ENCODE measurements around the gene CDC34. TPM values are rescaled to one million over a fixed set of nuclear protein-coding genes. Genes with fewer than 3 reads are reported as not detected.

The CDC34 gene
- total and polyA plus RNA-seq, 9 of the 15 experiments (the other 6 are each of a cell fraction or from before 2014, with no cell fraction given) = 0.80 to 203 (median 65.5) TPM

DNA sequence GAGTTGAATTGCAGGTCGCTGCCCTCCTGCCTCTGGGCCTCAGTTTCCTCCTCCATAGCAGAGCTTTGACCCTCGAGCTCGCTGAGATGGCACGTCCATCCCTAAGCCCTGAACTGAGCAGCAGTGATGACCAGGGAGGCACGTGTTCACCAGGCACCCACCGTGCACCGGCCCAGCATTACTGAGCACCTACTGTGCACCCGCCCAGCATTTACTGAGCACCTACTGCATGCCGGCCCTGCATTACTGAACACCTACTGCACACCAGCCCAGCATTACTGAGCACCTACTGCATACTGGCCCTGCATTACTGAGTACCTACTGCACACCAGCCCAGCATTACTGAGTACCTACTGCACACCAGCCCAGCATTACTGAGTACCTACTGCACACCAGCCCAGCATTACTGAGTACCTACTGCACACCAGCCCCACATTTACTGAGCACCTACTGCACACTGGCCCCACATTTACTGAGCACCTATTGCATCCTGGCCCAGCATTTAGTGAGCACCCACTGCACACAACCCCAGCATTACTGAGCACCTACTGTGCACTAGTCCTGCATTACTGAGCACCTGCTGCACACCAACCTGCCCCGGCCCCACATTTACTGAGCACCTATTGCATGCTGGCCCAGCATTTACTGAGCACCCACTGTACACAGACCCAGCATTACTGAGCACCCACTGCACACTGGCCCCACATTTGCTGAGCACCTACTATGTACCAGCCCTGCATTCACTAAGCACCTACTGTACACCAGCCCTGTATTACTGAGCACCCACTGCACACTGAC, 18.0 kb upstream of the CDC34 start (continued):
- TF ChIP-seq ETS2 (tag; IDR thresholded peaks at IDR 0.05; ENCODE audit: borderline replicate concordance, poor library complexity, severe bottlenecking) (no peak), ZNF778 (CRISPR knock-in tag; IDR thresholded peaks at IDR 0.05) (no peak), HDGF (IDR thresholded peaks at IDR 0.05) (no peak), RCOR1 (IDR thresholded peaks at IDR 0.05; ENCODE audit: borderline replicate concordance in 1 of 2, low read depth in 2 of 2, low read length in 2 of 2) (peak in 1 of 2 experiments; percentile 67; a peak in 1 of 4 replicates), THRA (IDR thresholded peaks at IDR 0.05) (no peak), ZKSCAN1 (IDR thresholded peaks at IDR 0.05; ENCODE audit: low read depth, low read length) (peak; percentile 73), EHMT2 (IDR thresholded peaks at IDR 0.05) (no peak), NR4A1 (CRISPR knock-in tag; IDR thresholded peaks at IDR 0.05) (no peak), NR4A1 (tag; IDR thresholded peaks at IDR 0.05) (no peak), ZNF143 (CRISPR knock-in tag; IDR thresholded peaks at IDR 0.05) (peak; percentile 19; the same call in 1 of the 2 replicates), ZFP36 (IDR thresholded peaks at IDR 0.05; ENCODE audit: low read depth, low read length, partially characterized antibody) (peak; percentile 81), ZNF609 (CRISPR knock-in tag; IDR thresholded peaks at IDR 0.05; ENCODE audit: borderline replicate concordance) (no peak), EP400 (IDR thresholded peaks at IDR 0.05) (0 out of 2 replicates have a peak, but pooled peaks have one; percentile 24), CBX3 (IDR thresholded peaks at IDR 0.05; ENCODE audit: borderline replicate concordance in 1 of 2, low read length in 2 of 2) (peak in 1 of 2 experiments; percentile 84; a peak in 2 of 3 replicates), ZNF224 (CRISPR knock-in tag; IDR thresholded peaks at IDR 0.05) (no peak), GABPB1 (CRISPR knock-in tag; IDR thresholded peaks at IDR 0.05) (peak; percentile 17; the same call in 1 of the 2 replicates), PTBP1 (IDR thresholded peaks at IDR 0.05; ENCODE audit: low read depth, low read length) (peak; percentile 98)
- TF ChIP-seq, protein P1, sequence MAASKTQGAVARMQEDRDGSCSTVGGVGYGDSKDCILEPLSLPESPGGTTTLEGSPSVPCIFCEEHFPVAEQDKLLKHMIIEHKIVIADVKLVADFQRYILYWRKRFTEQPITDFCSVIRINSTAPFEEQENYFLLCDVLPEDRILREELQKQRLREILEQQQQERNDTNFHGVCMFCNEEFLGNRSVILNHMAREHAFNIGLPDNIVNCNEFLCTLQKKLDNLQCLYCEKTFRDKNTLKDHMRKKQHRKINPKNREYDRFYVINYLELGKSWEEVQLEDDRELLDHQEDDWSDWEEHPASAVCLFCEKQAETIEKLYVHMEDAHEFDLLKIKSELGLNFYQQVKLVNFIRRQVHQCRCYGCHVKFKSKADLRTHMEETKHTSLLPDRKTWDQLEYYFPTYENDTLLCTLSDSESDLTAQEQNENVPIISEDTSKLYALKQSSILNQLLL (CRISPR knock-in tag; IDR thresholded peaks at IDR 0.05; ENCODE audit: borderline replicate concordance) = no peak
- TF ChIP-seq, protein P2, sequence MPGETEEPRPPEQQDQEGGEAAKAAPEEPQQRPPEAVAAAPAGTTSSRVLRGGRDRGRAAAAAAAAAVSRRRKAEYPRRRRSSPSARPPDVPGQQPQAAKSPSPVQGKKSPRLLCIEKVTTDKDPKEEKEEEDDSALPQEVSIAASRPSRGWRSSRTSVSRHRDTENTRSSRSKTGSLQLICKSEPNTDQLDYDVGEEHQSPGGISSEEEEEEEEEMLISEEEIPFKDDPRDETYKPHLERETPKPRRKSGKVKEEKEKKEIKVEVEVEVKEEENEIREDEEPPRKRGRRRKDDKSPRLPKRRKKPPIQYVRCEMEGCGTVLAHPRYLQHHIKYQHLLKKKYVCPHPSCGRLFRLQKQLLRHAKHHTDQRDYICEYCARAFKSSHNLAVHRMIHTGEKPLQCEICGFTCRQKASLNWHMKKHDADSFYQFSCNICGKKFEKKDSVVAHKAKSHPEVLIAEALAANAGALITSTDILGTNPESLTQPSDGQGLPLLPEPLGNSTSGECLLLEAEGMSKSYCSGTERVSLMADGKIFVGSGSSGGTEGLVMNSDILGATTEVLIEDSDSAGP (CRISPR knock-in tag; IDR thresholded peaks at IDR 0.05) = 0 out of 2 replicates have a peak, but pooled peaks have one; percentile 24

Measured in K562 (cell line).